ENCODE data around the gene PHF19. TPM values are rescaled to one million over a fixed set of nuclear protein-coding genes. Genes with fewer than 3 reads are reported as not detected.
A peak's percentile ranks its signal among the peaks of the same experiment; 100 is the strongest.

Gene PHF19
- total RNA-seq, 1 experiment from 2014 or later, result 66.8 TPM

GRCh38 chr9:120875643-120875953 is 1.4 kb downstream of the PHF19 start:
- Histone ChIP-seq H2BK120ac (ENCODE audit: low read depth, low read length, poor library complexity, severe bottlenecking) (no peak overlapping the region), H3K27ac (ENCODE audit: insufficient read length, low read depth, low read length) (no peak overlapping the region), H3K9me3 (ENCODE audit: control insufficient read depth, low read depth, low read length) (no peaks in the 10 kb centered on the region), H4K8ac (replicated peaks; ENCODE audit: insufficient read length, low read depth, low read length) (no peak overlapping the region), H3K56ac (ENCODE audit: insufficient read length, low read depth, low read length) (no peak overlapping the region), H3K18ac (ENCODE audit: insufficient read length, low read depth, low read length) (peak overlapping the region; percentile 28), H3K79me1 (ENCODE audit: insufficient read depth, low read depth, low read length, poor library complexity, severe bottlenecking) (no peaks in the 10 kb centered on the region), H2AK5ac (ENCODE audit: insufficient read length, low read length) (no peak overlapping the region), H4K91ac (ENCODE audit: insufficient read length, low read depth, low read length) (no peak overlapping the region), H3K4me2 (ENCODE audit: insufficient read depth, insufficient read length, low read length) (peak overlapping the region; percentile 67), H3K23ac (ENCODE audit: insufficient read length, low read depth, low read length) (no peak overlapping the region), H3K23me2 (ENCODE audit: insufficient read length, low read depth, low read length, poor library complexity, severe bottlenecking) (peaks cover 5% of the 10 kb centered on the region), H2BK15ac (ENCODE audit: low read depth, low read length) (no peak overlapping the region), H3K79me2 (ENCODE audit: insufficient read depth, low read length) (no peaks in the 10 kb centered on the region), H2BK20ac (ENCODE audit: low read depth, low read length, poor library complexity, severe bottlenecking) (no peak overlapping the region), H3K4me1 (ENCODE audit: insufficient read depth, low read length) (peaks cover 10% of the 10 kb centered on the region), H2BK12ac (ENCODE audit: insufficient read length, low read depth, low read length) (no peak overlapping the region), H3K14ac (ENCODE audit: insufficient read depth, low read length) (peak overlapping the region; percentile 42; the same call in 1 of the 2 replicates), H3K27me3 (ENCODE audit: insufficient read depth, low read length) (peaks cover 2% of the 10 kb centered on the region; the same call in 1 of the 2 replicates), H3K4ac (ENCODE audit: low read depth, low read length) (no peak overlapping the region), H3K9ac (ENCODE audit: extremely low read depth, insufficient read length, low read length) (no peak overlapping the region), H4K5ac (ENCODE audit: insufficient read length, low read depth, low read length) (no peak overlapping the region), H3T11ph (ENCODE audit: low read length) (no peak overlapping the region), H4K20me1 (ENCODE audit: control insufficient read depth, insufficient read depth, insufficient read length) (no peaks in the 10 kb centered on the region), H2AFZ (ENCODE audit: low read length) (no peak overlapping the region), H2BK5ac (ENCODE audit: insufficient read length, low read length) (no peak overlapping the region)
- no peak for DNase-seq
- H3K27ac Mint-ChIP-seq, result peak overlapping the region in 2 of 3 experiments; percentile 46 to 77; a peak in 4 of 7 replicates
- H3K27me3 Mint-ChIP-seq (ENCODE audit: low read depth), result peaks cover 8% of the 10 kb centered on the region
- no peaks in the 10 kb centered on the region; a peak in 1 of 5 replicates for H3K9me3 Mint-ChIP-seq
- H3K36me3 Mint-ChIP-seq (ENCODE audit: insufficient read depth in 1 of 3, low read depth in 3 of 3), result peaks cover 3 to 35% (median 23%) of the 10 kb centered on the region in 3 experiments; a peak in 6 of 7 replicates
- H3K4me3 Mint-ChIP-seq, result peak overlapping the region; percentile 76
- no CpG with 5 or more reads among the region's 7 CpGs for WGBS (ENCODE audit: extremely low coverage, insufficient read length, low lambda C conversion rate)
- no peak for TF ChIP-seq CTCF (conservative IDR thresholded peaks at IDR 0.05)
- peaks cover 60 to 61% of the 10 kb centered on the region in 2 experiments for H3K4me1 Mint-ChIP-seq

Measured in H9 (cell line).